Ishikawa (cell line): ENCODE data around the gene MINDY4B.

Experiments used
- CEBPB ChIP-seq: IDR thresholded peaks from 2 replicates; pipeline ENCODE4 v1.6.1; 2012
- CREB1 ChIP-seq: IDR thresholded peaks from 2 replicates; pipeline ENCODE4 v1.6.1; 2012; ENCODE audit warnings: low read depth
- EGR1 ChIP-seq: IDR thresholded peaks from 2 replicates; pipeline ENCODE4 v1.6.1; 2012
- EP300 ChIP-seq: IDR thresholded peaks from 2 replicates; pipeline ENCODE4 v1.6.1; 2012; ENCODE audit warnings: borderline replicate concordance
- FOXM1 ChIP-seq: IDR thresholded peaks from 2 replicates; pipeline ENCODE4 v1.6.1; 2012; ENCODE audit warnings: low read depth, borderline replicate concordance
- NFIC ChIP-seq: IDR thresholded peaks from 2 replicates; pipeline ENCODE4 v1.6.1; 2012
- RAD21 ChIP-seq: IDR thresholded peaks from 2 replicates; pipeline ENCODE4 v1.6.1; 2012; ENCODE audit warnings: low read depth
- TAF1 ChIP-seq: IDR thresholded peaks from 2 replicates; pipeline ENCODE4 v1.6.1; 2012; ENCODE audit warnings: low read depth, mild to moderate bottlenecking
- TCF12 ChIP-seq: IDR thresholded peaks from 2 replicates; pipeline ENCODE4 v1.6.1; 2012; ENCODE audit warnings: low read depth
- TEAD4 ChIP-seq: IDR thresholded peaks from 2 replicates; pipeline ENCODE4 v1.6.1; 2012
- YY1 ChIP-seq: IDR thresholded peaks from 2 replicates; pipeline ENCODE4 v1.6.1; 2012; ENCODE audit warnings: low read depth
- ZBTB7A ChIP-seq: IDR thresholded peaks from 2 replicates; pipeline ENCODE4 v1.6.1; 2012; ENCODE audit warnings: low read depth
- TF ChIP-seq, protein P1 (sequence below): IDR thresholded peaks from 2 replicates; pipeline ENCODE4 v1.6.1; 2012; ENCODE audit warnings: low read depth, mild to moderate bottlenecking
- TF ChIP-seq, protein P2 (sequence below): IDR thresholded peaks from 2 replicates; pipeline ENCODE4 v1.6.1; 2012
- TF ChIP-seq, protein P3 (sequence below): IDR thresholded peaks from 2 replicates; pipeline ENCODE4 v1.6.1; 2012

The MINDY4B gene

DNA sequence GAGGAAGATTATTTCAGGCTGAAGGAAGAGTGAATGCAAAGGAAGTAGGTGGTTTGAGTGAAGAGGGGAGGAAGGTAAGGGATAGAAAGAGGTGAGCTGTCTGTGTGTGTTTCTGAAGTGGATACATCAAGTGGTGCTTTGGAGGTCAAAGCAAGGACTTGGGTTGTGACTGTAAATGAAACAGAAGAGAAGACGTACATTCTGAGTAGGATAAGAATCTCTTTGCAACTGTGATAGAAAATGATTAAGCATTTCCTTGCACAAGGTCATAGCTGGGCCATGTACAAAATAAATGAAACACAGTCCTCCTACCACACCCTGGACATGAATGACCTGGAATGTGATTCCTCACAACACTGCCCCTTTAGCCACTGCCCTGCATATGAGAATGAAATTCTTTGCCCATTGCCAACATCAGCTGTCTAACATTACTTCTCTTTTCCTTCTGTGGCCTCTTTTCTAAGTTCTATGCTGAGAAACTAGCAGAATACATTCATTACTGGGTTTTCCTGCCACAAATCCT, 28.3 kb upstream of the MINDY4B start:
- no peak for TF ChIP-seq TCF12
- TF ChIP-seq NFIC, result no peak
- no peak for TF ChIP-seq EP300
- no peak for TF ChIP-seq ZBTB7A
- TF ChIP-seq FOXM1, result no peak
- TF ChIP-seq, protein P1, sequence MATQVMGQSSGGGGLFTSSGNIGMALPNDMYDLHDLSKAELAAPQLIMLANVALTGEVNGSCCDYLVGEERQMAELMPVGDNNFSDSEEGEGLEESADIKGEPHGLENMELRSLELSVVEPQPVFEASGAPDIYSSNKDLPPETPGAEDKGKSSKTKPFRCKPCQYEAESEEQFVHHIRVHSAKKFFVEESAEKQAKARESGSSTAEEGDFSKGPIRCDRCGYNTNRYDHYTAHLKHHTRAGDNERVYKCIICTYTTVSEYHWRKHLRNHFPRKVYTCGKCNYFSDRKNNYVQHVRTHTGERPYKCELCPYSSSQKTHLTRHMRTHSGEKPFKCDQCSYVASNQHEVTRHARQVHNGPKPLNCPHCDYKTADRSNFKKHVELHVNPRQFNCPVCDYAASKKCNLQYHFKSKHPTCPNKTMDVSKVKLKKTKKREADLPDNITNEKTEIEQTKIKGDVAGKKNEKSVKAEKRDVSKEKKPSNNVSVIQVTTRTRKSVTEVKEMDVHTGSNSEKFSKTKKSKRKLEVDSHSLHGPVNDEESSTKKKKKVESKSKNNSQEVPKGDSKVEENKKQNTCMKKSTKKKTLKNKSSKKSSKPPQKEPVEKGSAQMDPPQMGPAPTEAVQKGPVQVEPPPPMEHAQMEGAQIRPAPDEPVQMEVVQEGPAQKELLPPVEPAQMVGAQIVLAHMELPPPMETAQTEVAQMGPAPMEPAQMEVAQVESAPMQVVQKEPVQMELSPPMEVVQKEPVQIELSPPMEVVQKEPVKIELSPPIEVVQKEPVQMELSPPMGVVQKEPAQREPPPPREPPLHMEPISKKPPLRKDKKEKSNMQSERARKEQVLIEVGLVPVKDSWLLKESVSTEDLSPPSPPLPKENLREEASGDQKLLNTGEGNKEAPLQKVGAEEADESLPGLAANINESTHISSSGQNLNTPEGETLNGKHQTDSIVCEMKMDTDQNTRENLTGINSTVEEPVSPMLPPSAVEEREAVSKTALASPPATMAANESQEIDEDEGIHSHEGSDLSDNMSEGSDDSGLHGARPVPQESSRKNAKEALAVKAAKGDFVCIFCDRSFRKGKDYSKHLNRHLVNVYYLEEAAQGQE, result no peak
- no peak for TF ChIP-seq YY1
- TF ChIP-seq CREB1, result no peak
- no peak for TF ChIP-seq CEBPB
- TF ChIP-seq, protein P2, sequence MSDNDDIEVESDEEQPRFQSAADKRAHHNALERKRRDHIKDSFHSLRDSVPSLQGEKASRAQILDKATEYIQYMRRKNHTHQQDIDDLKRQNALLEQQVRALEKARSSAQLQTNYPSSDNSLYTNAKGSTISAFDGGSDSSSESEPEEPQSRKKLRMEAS, result no peak
- no peak for TF ChIP-seq EGR1
- TF ChIP-seq, protein P3, sequence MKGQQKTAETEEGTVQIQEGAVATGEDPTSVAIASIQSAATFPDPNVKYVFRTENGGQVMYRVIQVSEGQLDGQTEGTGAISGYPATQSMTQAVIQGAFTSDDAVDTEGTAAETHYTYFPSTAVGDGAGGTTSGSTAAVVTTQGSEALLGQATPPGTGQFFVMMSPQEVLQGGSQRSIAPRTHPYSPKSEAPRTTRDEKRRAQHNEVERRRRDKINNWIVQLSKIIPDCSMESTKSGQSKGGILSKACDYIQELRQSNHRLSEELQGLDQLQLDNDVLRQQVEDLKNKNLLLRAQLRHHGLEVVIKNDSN, result no peak
- TF ChIP-seq TAF1, result no peak
- no peak for TF ChIP-seq TEAD4
- no peak for TF ChIP-seq RAD21

DNA sequence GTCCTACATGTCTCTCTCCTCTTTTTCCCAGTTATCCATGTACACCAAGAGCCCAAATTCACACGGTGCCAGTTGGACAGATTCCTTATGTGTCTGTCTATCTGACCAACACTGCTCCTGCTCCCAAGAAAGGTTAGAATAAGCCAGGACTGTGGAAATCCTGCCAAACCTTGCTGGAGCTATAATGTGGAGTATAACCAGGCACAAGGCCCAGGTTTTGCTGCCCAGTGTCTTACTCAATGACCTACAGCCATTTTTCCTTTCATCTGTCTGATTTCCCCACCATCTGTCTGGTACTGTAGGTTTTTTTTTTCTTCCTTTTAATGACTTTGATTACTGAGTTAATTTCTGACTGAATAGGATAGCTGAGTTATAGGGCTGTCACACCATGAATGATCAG, 26.5 kb upstream of the MINDY4B start:
- TF ChIP-seq, protein P2, result no peak
- TF ChIP-seq EP300, result no peak
- TF ChIP-seq NFIC, result no peak
- TF ChIP-seq CEBPB, result no peak
- no peak for TF ChIP-seq ZBTB7A

DNA sequence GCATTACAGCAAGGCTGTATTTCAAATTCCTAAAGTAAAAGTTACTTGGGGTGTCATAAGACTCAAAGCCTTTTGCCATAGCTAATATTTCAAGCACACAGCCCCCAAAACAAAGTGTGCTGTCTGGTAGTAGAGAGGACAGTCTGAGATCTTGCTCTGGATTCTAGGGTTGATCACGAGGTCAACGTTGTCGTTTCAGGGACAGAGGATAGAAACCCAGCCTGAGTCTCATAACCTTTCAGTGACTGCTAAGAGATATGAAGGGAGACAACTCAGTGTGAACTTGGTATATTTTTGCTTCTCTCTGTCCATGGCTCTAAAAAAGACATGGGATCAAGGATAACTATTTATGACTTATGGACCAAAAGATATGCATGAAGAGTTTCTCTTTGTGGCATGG, 25.6 kb upstream of the MINDY4B start:
- TF ChIP-seq NFIC (no peak), FOXM1 (no peak), ZBTB7A (no peak)

DNA sequence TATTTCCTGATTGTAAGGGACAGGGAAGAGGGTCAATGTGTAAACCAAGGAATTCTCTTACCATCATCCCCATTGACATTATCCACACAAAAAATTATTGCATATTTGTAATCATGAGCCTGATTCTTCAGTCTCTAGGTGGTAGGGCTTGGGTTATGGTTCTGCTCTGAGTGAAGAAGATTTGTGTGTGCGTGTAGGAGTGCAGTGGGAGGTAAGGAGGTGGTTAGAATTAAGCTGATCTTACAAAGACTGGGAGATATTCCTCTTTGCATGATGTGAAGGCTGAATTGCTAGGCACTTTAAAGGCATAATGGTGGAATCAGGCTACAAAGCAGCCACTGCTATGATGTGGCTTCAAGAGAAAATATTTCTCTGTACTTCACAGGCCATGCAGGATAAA, 23.0 kb upstream of the MINDY4B start:
- TF ChIP-seq EP300 (no peak), YY1 (no peak), CREB1 (no peak), NFIC (no peak)
- TF ChIP-seq, protein P2, result no peak
- TF ChIP-seq, protein P3, result no peak

DNA sequence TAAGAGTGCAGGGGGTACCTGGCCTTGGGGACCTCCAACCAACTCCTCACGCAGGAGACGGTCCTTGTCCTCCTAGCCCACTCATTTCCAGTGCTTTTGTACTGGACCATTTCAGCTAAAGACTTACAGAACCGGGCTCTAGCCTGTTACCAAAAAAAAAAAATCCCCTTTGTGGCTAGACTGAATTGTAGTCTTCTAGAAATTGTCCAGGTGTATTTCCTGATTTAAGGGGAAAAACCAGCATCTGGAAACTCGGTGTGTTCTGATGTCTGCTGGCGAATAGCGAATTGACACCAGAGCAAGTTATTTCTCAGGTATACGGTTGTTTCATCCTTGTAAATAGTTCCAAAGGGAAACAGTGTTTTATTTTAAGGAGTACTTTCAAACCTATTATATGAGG, 21.1 kb upstream of the MINDY4B start:
- TF ChIP-seq NFIC (no peak), TEAD4 (no peak), CREB1 (no peak), FOXM1 (no peak), ZBTB7A (no peak), YY1 (no peak), RAD21 (no peak), TAF1 (no peak), TCF12 (no peak), CEBPB (no peak), EP300 (no peak), EGR1 (no peak)
- TF ChIP-seq, protein P2, result no peak
- TF ChIP-seq, protein P1, result no peak
- TF ChIP-seq, protein P3, result no peak

DNA sequence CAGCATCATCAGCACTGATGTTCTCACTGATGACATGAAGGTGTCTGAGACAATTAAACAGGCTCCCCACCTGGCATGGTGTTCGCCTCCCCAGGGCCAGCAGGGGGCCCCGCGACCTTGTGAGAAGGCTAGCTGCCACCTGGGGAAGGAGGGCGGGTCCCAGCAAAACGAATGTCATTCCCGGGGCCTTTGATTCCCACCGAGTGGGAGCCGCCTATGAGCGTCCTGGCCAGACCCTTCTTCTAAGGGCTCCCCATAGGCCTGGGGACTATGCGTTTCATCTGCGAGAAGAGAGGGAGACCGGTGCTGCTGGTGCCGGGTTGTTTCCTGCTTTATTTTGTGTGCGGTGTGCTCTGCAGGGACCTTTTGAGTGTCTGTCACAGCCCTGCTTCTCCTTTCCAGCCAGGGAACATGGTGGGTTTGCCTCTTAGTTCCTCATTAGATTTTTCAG, 20.5 kb upstream of the MINDY4B start:
- TF ChIP-seq EGR1, result no peak
- TF ChIP-seq RAD21, result peak; percentile 82
